Muscle layer of duodenum (tissue), 2 donors: ENCODE results near the gene SYT15.

Experiments
- H3K27ac ChIP-seq: one replicate; pipeline ENCODE4 v1.7.0; 2013; ENCODE audit warnings: mild to moderate bottlenecking, low read length
- H3K27me3 ChIP-seq: one replicate; pipeline ENCODE4 v1.7.0; 2013; ENCODE audit warnings: low read depth, mild to moderate bottlenecking, control low read depth, low read length
- H3K36me3 ChIP-seq, 2 donors: one replicate each; pipeline ENCODE4 v1.7.0; 2013; ENCODE audit warnings: low read length in 2 of 2, control low read depth in 1 of 2, mild to moderate bottlenecking in 1 of 2; ENCODE audit not compliant: insufficient read depth in 2 of 2, control insufficient read depth in 1 of 2
- H3K4me1 ChIP-seq, 2 donors: one replicate each; pipeline ENCODE4 v1.7.0; 2013; ENCODE audit warnings: low read length in 2 of 2, mild to moderate bottlenecking in 2 of 2, control low read depth in 1 of 2, moderate library complexity in 1 of 2; ENCODE audit not compliant: insufficient read depth in 2 of 2, control insufficient read depth in 1 of 2
- H3K4me3 ChIP-seq, 2 donors: one replicate each; pipeline ENCODE4 v1.7.0; 2013; ENCODE audit warnings: low read length in 2 of 2, low read depth in 1 of 2, mild to moderate bottlenecking in 1 of 2
- H3K9me3 ChIP-seq, 2 donors: one replicate each; pipeline ENCODE4 v1.7.0; 2013; ENCODE audit warnings: low read length in 2 of 2, control low read depth in 1 of 2, mild to moderate bottlenecking in 1 of 2; ENCODE audit not compliant: control insufficient read depth in 1 of 2
- donor health status: healthy.

Gene SYT15

DNA sequence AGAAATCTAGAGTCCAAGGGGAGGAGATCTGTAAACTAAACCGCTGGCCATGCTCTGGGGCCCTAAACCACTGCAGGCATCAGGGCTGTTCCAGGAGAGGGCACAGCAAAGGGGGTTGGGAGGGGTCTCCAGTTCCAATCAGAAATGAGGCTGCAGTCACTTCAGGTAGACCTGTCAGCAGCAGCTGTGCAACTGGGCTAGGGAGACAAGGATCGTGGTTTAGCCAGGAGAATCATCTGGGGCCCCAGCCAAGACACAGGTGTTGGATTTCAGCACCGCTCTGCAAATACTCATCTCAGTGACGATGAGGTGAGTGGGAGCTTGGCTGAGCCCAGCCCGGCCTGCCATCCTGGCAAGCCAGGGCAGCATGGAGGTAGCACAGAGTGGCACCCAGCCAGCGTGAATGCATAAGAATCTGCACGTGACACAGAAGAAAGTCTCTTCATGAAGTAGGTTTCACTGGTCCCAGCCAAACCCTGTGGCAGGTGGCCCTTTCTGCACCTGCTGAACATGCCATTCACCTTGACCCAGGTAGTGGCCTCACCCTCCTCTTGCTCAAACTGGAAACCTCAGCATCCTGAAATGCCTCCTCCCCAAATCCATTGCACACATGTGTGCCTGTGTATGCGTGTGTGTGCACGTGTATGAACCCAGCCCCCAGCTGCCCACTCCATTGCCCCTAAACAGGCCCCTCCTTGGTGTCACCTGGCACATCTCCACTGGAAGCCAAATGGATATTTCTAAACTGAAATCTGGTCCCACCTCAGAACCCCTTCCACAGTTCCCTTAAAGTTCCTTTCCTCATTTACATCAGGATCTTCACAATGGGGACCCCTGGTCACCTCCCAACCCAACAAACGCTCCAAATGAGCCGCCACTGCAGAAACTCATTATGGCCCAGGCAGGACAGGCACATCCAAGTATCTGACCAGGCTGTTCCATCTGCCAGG, 32.1 kb upstream of the SYT15 start:
- Histone ChIP-seq H3K36me3 (no peaks in the 10 kb centered on the region), H3K4me1 (no peaks in the 10 kb centered on the region), H3K4me3 (no peak overlapping the region), H3K9me3 (no peaks in the 10 kb centered on the region), H3K27ac (no peak overlapping the region), H3K27me3 (no peaks in the 10 kb centered on the region)

DNA sequence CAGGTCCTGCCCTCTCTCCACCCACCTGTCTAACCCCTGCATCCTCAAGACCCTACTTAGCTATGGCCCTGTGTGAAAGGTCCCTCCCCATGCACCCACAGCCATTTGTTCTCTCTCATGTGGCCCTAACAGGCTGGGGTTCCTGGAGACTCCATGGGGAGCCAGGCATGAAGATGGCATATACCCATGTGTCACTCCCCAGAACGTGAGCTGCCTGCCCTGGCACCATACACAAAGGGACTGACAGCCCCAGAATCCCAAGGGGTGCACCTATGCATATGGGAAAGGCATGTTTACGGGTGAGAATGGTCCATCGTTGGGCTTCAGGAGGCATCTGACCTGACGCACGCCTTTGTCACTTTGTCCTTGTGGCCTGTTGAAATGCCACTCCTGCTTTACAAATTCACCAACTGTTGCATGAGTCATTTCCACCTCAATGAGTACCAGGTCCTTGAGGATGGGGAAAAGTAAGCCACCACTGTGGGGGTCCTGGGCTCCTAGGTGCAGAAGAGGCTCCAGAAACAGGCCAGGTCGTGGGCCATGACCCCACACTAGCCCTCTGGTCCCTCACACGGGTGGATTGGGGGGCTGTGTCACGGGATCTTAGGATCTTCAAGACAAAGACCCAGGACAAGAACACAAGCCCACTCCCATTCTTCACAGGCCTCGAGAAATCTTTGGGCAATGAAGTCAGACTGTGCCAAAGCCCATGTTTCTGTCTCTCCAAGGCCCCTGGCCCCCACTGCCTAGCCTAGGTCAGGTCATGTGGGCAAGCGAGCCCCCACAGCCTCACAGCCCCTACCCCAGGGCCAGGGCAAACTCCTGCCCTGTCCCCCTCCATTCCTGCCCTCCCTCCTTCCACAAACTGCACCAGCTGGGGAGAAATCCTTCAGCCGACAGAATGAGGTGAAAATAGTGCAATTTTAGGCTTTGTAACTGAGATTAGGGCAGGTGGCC, 31.1 kb upstream of the SYT15 start:
- no peak overlapping the region for H3K27ac ChIP-seq
- H3K4me1 ChIP-seq, result no peaks in the 10 kb centered on the region
- no peaks in the 10 kb centered on the region for H3K27me3 ChIP-seq

GRCh38 chr10:46548498-46549090, 30.3 kb upstream of the SYT15 start:
- Histone ChIP-seq H3K27ac (no peak overlapping the region), H3K4me1 (no peaks in the 10 kb centered on the region), H3K36me3 (no peaks in the 10 kb centered on the region), H3K4me3 (no peak overlapping the region), H3K27me3 (no peaks in the 10 kb centered on the region), H3K9me3 (no peaks in the 10 kb centered on the region)

More for the DNA sequence above, 31.1 kb upstream of the SYT15 start:
- Histone ChIP-seq H3K36me3 (no peaks in the 10 kb centered on the region), H3K9me3 (no peaks in the 10 kb centered on the region), H3K4me3 (no peak overlapping the region)

DNA sequence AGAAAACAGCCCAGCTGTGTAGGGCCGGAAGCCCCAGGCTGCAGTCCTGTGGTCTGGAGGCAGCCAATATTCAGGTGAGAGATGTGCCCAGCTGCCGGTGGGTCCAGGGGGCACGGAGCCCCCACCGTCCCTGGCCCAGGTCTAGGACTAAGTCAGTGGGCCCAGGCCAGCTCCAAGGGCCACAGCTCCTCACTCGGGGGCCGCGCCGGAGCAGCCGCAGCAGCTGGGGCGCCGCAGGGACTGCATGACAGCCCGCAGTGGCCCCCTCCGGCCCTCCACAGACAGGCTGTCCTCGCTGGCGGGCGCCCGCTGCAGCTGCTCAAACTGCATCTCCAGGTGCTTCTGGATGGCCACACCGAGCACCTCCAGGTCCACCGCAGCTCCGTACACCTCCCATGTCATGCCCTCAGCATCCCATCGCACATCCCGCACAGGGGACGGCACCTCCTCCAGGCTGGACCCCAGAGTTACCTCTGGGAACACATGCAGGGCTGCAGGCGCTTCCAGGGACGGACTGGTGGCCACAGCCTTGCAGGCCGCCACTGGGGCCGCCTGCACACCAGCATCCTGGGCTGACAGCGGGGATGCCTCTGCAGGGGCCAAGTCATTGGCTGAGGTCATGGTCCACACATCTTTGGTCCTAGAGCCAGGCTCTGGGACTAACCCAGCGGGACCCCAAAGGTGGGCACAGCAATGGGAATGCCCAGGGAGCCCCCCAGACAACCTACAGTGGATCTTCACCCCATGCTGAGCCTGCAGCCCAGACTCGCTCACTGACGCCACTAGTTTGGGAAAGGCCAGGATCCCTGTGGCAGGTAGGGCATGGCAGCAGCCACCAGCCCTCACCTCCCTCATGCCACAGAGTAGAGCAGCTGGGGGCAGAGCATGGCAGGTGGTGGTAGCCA, 29.5 kb upstream of the SYT15 start:
- H3K27ac ChIP-seq, result no peak overlapping the region
- H3K4me1 ChIP-seq, result no peaks in the 10 kb centered on the region

GRCh38 chr10:46550076-46550790, 28.7 kb upstream of the SYT15 start:
- Histone ChIP-seq H3K27ac (no peak overlapping the region), H3K4me3 (no peak overlapping the region), H3K4me1 (no peaks in the 10 kb centered on the region), H3K36me3 (no peaks in the 10 kb centered on the region), H3K27me3 (peaks cover under 1% of the 10 kb centered on the region), H3K9me3 (no peaks in the 10 kb centered on the region)

More for the DNA sequence above, 29.5 kb upstream of the SYT15 start:
- H3K27me3 ChIP-seq, result no peaks in the 10 kb centered on the region
- H3K9me3 ChIP-seq, result no peaks in the 10 kb centered on the region
- H3K36me3 ChIP-seq, result no peaks in the 10 kb centered on the region
- no peak overlapping the region for H3K4me3 ChIP-seq

DNA sequence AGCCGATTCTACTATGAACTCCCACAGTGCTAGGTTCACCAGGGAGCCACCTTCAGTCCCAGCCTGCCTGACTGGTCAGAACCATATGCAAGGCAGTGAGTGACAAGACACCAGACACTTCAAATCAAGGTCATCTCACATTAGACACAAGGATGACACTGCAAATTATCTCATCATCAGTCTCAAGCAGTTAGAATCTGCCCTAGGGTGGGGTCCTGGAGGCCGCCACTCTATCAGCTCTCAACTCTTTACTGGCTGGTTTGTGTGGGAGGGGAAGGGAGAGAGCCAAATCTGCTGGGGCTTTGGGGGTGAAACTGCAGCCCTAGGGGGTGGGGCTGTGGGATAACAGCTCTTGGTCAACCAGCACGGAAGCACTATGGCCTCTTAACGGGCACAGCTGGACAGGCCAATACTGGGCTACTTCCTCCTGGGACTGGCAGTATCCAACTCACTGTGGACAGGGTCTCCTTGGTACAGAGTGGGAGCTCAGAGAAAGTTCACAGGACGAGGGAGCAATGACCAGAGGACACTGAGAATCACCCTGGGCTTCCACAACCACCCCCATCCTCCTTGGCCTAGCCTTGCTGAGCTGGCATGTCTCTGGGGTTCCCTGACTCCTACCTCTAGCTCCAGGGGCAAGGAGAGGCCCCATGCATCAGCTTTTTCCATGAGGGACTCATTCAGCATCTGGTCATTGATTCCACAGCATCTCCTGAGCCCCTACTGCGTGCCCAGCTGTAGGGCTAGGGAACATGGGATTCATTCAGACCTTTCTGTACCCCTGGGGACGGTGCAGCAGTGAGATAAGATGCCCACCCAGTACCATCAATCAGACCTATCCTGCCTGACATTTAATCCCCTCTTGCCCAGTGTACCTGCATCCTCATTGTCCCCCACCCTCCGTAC, 27.9 kb upstream of the SYT15 start:
- Histone ChIP-seq H3K27ac (no peak overlapping the region), H3K4me3 (no peak overlapping the region), H3K36me3 (no peaks in the 10 kb centered on the region), H3K27me3 (peaks cover 7% of the 10 kb centered on the region), H3K4me1 (peaks cover 0 to 4% of the 10 kb centered on the region in 2 donors), H3K9me3 (no peaks in the 10 kb centered on the region)

DNA sequence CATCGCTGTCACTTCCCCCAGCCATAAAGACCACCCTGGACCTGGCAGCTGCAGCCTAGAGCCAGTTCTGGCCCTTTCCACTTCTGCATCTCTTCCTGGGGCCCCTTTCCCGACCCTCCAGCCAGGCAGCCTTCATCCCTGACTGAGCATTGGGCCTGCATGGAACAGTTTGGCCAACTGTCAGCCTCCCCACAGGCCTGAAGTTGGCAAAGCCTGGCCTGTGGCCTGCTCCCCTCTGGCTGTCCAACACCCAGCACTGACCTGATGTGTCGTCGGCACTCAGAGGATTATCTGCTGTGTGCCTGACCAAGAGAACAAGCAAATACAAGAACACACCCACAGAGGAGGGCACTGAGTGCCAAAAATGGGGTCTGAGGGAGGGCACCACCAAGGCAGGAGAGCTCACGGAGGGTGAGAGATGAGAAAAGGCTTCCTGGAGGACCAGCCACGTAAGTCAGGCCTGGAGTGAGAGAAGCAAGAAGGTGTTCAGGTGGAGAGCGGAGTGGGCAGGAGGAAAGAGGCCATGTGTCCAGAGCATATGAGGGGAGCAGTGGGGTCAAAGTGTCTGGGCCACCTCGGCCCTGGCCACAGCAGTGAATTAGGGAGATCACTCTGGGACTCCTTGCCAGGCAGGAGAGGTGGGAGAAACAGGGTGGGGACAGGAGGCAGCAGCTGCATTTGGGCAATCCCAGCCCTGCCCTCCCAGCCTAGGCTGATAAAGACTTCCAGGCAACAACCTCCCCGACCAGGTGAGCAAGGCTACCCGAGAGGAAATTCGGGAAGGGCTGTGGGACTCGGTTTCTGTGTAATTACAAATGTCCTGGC, 27.0 kb upstream of the SYT15 start:
- Histone ChIP-seq H3K36me3 (no peaks in the 10 kb centered on the region), H3K27ac (no peak overlapping the region), H3K27me3 (peaks cover 8% of the 10 kb centered on the region), H3K4me1 (peaks cover 0 to 9% of the 10 kb centered on the region in 2 donors), H3K4me3 (no peak overlapping the region), H3K9me3 (no peaks in the 10 kb centered on the region)

- Histone ChIP-seq H3K9me3 (no peaks in the 10 kb centered on the region), H3K4me3 (no peak overlapping the region), H3K27ac (no peak overlapping the region), H3K27me3 (peaks cover 16% of the 10 kb centered on the region), H3K36me3 (no peaks in the 10 kb centered on the region), H3K4me1 (peaks cover 0 to 11% of the 10 kb centered on the region in 2 donors)
Measured at GRCh38 chr10:46552526-46553237, 26.2 kb upstream of the SYT15 start.
